Stimulated activated naive CD4-positive, alpha-beta T cell treated with Interleukin-2 at 50 U/mL for 16 hours (primary cell): ENCODE data around the gene GAK.

Source experiments
- DNase-seq: peaks from one replicate; lab custom pipeline; 2025; lab: John Stamatoyannopoulos, UW

The GAK gene

GRCh38 chr4:907103-907400 is 25.1 kb downstream of the GAK start:
- no peak for DNase-seq

GRCh38 chr4:906339-907102 is 25.6 kb downstream of the GAK start:
- no peak for DNase-seq

DNA sequence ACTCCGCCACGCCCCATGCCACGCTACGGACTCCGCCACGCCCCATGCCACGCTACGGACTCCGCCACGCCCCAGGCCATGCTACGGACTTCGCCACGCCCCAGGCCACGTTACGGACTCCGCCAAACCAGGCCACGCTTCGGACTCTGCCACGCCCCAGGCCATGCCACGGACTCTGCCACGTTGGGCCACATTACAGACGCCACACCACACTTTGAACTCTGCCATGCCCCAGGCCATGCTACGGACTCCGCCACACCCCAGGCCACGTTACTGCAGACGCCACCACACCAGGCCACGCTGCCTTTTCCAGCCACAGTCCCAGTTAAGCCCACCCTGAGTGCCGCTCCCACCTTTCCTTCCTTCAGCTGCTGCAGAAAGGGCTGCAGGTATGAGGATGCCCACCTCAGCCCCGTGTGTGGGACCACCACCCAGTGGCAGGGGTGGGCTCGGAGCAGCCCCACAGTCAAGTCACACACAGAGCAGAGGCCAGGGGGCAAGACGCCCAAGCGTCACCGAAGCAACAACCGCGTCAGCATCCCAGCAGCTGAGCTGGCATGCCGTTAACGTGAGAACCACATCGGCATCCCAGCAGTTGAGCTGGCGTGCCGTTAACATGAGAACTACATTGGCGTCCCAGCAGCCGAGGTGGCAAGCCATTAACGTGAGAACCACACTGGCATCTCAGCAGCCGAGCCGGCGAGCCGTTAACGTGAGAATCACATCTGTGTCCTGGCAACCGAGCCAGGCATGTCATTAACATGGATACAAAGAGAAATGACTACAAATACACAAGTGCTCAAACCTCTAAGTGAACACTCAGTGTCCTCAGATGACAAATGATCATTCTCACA is 26.4 kb downstream of the GAK start:
- no peak for DNase-seq

DNA sequence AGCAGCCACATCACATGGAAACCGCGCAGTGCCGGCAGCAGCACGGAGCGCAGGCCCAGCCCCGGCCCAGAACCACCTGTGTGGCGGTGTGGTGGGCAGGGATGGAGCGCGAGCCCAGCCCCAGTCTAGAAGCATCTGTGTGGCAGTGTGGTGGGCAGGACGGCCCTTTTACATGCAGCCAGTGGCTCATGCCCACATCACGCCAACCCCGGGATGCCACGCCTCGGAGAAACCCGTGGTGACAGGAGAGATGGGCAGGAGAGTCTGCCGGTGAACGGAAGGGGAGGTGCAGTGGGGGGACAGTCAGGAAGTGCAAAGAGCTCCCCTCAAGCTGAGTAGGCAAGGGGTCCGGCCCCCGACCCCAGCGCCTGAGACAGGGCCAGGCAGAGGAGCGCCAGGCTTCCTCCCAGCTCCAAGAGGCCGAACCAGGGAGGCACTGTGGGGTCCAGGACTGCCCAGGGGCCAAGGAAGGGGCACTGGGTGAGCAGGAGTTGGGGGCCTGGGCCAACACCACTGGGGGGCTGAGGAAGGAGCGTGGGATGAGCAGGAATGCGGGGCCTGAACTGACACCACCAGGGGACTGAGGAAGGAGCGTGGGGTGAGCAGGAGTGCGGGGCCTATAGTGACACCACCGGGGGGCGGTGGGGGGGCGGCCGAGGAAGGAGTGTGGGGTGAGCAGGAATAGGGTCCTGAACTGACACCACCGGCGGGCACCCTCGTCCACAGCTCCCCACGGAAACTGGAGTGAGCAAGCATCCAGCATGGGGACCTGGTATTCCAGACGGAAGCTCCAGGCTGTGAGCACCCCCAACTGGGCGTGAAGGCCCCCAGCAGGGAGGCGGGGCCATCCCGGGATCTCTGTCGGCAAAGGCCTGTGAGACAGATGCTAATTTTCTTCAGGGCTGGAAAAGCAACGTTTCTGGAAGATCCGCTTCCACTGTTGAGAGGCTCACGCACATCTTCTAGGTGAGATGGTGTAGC is 28.8 kb downstream of the GAK start:
- DNase-seq, result no peak

DNA sequence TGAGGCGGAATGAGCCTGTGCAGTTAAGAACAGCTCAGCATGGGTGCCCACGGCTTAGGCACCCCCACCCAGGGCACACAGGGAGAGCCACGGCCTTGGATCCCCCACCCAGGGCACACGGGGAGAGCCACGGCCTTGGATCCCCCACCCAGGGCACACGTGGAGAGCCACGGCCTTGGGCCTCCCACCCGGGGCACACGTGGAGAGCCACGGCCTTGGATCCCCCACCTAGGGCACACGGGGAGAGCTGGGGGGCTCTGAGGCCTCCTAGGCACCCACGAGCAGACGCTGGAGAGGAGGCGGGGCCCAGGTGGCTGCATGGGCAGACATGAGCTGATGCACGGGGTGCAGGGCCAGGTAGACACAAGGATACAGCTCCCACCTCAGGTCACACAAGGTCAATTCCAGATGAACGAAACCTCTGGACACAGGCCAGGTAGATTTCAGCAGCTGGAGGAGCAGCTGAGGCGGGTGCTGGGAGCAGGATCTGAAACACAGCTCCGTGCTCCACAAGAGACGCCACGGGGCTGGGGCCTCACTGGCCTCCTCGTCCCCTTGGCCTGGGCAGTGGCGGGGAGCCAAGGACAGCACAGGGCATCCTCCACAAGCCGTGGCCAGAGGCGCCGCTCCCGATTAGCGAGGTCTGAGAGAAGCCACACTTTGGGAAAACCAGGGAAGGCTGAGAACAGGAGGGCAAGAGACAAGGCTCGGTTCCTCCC is 30.8 kb downstream of the GAK start:
- no peak for DNase-seq

DNA sequence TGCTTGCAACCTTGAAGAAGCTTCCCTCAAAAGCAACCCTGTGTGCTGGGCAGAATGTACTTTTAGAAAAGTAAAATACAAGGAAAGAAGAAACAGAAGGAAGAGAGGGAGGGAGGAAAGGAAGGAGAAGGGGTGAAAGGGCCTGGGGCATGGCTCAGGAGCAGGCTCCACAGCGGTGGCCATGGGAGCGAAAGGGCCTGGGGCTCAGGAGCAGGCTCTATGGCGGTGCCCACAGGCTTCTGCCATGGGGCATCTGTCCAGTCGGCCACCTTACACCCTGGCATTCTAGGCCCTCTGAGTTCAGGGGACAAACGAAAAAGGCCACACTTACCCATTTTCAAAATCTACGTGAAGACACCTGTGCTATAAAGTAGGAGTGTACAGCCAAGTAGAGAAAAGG is 31.4 kb downstream of the GAK start:
- DNase-seq, result no peak

DNA sequence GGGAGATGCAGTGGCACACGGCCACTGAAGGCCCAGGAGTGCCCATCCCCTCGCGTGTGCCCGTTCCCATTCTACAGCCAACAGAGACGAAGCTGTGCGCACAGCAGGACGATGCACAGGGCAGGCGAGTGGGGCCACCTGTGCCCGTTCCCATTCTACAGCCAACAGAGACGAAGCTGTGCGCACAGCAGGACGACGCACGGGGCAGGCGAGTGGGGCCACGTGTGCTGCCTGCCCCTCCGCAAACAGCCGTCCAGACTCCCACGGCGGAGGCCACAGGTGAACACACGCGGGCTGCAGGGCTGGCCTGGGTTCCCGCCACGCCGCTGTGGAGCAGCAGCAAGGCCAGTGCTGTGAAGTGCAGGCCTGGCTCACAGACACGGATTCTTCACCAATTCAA is 32.0 kb downstream of the GAK start:
- DNase-seq, result no peak

- DNase-seq, result no peak
Observed at GRCh38 chr4:899556-899906, 32.6 kb downstream of the GAK start.

GRCh38 chr4:898869-899555 is 33.1 kb downstream of the GAK start:
- DNase-seq, result no peak

DNA sequence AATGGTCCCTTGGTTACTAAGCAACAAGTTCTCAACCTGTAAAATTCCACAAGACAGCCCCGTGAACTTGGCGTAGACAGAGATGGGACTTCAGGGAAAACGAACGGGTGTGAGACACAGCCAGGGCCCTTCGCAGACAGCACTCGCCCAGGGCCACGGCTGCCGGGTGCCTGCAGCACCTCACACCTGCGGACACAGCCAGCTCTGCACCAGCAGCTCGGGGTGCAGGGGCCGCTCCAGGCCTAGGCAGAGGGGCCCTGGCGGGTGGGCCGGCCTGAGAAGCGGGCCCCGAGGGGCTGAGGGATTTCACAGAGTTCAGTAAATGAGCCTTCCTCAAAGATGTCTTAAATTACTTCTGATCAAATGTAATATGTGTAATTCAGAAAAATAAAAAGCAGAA is 34.0 kb downstream of the GAK start:
- no peak for DNase-seq

- no peak for DNase-seq
Observed at GRCh38 chr4:896630-897029, 35.5 kb downstream of the GAK start.

GRCh38 chr4:896216-896615 is 35.9 kb downstream of the GAK start:
- no peak for DNase-seq

GRCh38 chr4:895596-895995 is 36.5 kb downstream of the GAK start:
- no peak for DNase-seq

- no peak for DNase-seq
Observed at GRCh38 chr4:893995-894705, 38.0 kb downstream of the GAK start.

- no peak for DNase-seq
Observed at GRCh38 chr4:893276-893994, 38.7 kb downstream of the GAK start.

DNA sequence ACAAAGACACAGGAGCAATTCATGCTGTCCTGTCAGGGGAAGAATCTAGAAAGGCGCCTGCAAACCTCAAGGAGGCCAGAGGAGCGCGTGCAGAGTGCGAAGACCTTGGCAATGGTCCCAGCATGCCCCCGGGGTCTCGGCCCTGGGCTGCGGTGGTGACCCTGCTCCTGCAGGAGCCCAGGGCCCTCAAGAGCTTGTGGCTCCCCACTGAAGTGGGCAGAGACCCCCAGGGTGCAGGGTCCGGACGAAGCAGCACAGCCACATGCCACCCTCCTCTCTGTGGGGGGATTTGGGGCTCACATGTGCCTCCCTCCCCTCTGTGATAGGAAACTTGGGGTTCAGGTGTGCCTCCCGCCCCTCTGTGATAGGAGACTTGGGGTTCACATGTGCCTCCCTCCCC is 39.3 kb downstream of the GAK start:
- DNase-seq, result no peak

DNA sequence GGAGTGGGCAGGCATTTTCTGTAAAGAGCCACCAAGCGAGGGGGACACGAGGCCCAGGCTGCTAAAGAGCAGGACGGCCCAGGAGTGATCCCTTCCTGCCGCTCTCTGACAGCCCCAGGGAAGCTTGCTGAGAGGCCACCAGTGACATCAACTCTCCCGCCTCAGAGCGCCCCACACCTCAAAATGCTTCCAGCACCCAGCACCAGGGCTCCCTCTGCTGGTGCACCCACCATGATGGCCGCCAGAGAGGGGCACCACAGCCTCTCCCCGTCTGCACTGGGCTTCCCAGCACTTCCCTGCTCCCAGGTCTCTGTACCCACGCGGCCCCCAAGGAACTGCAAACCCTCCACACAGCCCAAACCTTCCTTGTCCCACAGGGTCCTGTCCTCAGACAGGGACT is 40.4 kb downstream of the GAK start:
- no peak for DNase-seq

DNA sequence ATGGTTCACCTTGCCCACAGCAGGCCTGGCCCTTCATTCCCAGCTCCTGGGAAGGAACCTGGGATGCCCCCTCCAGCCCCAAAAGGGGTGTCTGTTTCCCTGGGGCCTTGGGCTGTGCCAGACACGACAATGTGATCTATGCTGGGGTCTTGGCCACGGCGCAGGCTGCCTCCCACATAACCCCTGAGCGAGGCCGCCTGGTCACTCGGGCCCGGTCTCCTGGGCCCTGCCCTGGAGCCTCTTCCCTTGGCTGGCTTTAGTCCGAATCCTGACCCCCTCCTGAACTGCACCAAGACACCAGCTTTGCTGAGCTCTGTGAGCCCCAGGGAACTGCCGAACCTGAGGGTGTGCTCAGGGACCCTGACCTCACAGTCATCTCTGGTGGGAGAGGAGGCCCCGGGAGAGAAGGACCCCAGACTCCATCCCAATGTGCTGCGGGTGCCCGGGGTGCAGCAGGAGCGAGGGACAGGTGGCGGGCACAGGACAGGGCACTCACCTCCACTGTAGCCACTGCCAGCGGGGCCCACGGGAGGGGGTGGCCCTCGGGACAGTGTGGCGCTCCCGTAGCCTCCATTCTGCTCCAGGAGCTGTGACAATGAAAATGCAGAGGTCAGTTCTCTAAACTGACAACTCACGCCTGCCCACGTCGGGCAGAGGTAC is 42.0 kb downstream of the GAK start:
- DNase-seq, result no peak

GRCh38 chr4:889516-889915 is 42.6 kb downstream of the GAK start:
- no peak for DNase-seq
